ENCODE results near the gene INTS11. TPM values are rescaled to one million over a fixed set of nuclear protein-coding genes. Genes with fewer than 3 reads are reported as not detected.

The INTS11 gene
- total RNA-seq, 1 experiment from 2014 or later, result 254 TPM

GRCh38 chr1:1335792-1336248 is 11.4 kb upstream of the INTS11 start:
- Histone ChIP-seq H3K9me2 (replicated peaks; ENCODE audit: low read length) (no peaks in the 10 kb centered on the region), H3K79me2 (ENCODE audit: low read length) (no peaks in the 10 kb centered on the region; the same call in 1 of the 2 replicates), H3K27ac (ENCODE audit: low read length) (no peak overlapping the region), H3K9me3 (ENCODE audit: low read length) (no peaks in the 10 kb centered on the region), H3K36me3 (ENCODE audit: low read depth, low read length) (peaks cover 42% of the 10 kb centered on the region), H3K4me2 (ENCODE audit: low read length) (no peak overlapping the region), H3K4me1 (ENCODE audit: insufficient read depth, low read length) (peaks cover 26% of the 10 kb centered on the region), H3K9ac (ENCODE audit: low read length) (no peak overlapping the region), H3K4me3 (ENCODE audit: low read length) (no peak overlapping the region), H2AFZ (ENCODE audit: low read length) (no peak overlapping the region), H4K20me1 (ENCODE audit: low read length) (peaks cover 5% of the 10 kb centered on the region; the same call in 1 of the 2 replicates), H3F3A (ENCODE audit: low read length, unreplicated experiment) (no peaks in the 10 kb centered on the region), H3K27me3 (ENCODE audit: low read length) (no peaks in the 10 kb centered on the region)
- ChIA-PET CTCF (no interaction called here), POLR2A (ENCODE audit: unreplicated experiment) (no interaction called here)
- DNase-seq (no peak), ATAC-seq (no peak)
- no TSS peak for BruUV-seq (replicated peaks)
- intact Hi-C loops (cut with micrococcal nuclease), result no loop called here
- TF ChIP-seq EZH2phosphoT487 (IDR thresholded peaks at IDR 0.05; ENCODE audit: borderline replicate concordance, low read length) (no peak), EZH2 (IDR thresholded peaks at IDR 0.05; ENCODE audit: low read length, unreplicated experiment) (no peak), CTCF (conservative IDR thresholded peaks at IDR 0.05; ENCODE audit: low read depth, low read length) (no peak)

DNA sequence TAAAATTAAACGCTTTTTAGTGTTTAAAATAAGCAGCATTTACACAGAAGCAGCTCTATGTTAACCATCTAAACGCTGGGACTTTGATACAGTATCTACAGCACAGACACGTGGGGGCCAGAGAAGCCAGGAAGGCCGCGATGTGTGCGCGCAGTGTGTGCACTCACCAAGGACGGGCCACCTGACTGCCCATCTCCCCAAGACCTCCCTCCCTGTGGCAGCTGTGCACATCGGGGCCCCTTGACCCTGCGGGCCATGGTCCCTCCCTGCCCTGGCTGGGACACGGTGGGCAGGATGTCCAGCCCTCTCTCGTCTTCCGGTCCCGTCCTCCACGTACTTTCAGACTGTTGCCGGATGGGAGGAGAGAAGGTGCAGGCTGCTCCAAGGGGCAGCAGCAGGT is 10.8 kb upstream of the INTS11 start:
- ChIA-PET POLR2A (ENCODE audit: unreplicated experiment) (no interaction called here), CTCF (no interaction called here)
- Histone ChIP-seq H3F3A (ENCODE audit: low read length, unreplicated experiment) (no peaks in the 10 kb centered on the region), H3K9me2 (replicated peaks; ENCODE audit: low read length) (no peaks in the 10 kb centered on the region), H3K27ac (ENCODE audit: low read length) (no peak overlapping the region), H3K9me3 (ENCODE audit: low read length) (no peaks in the 10 kb centered on the region), H3K4me1 (ENCODE audit: insufficient read depth, low read length) (peaks cover 32% of the 10 kb centered on the region), H3K9ac (ENCODE audit: low read length) (no peak overlapping the region), H3K36me3 (ENCODE audit: low read depth, low read length) (peaks cover 37% of the 10 kb centered on the region), H2AFZ (ENCODE audit: low read length) (no peak overlapping the region), H4K20me1 (ENCODE audit: low read length) (peaks cover 5% of the 10 kb centered on the region; the same call in 1 of the 2 replicates), H3K4me3 (ENCODE audit: low read length) (no peak overlapping the region), H3K27me3 (ENCODE audit: low read length) (no peaks in the 10 kb centered on the region), H3K79me2 (ENCODE audit: low read length) (no peaks in the 10 kb centered on the region; the same call in 1 of the 2 replicates), H3K4me2 (ENCODE audit: low read length) (no peak overlapping the region)
- intact Hi-C loops (cut with micrococcal nuclease), result no loop called here
- ATAC-seq (no peak), DNase-seq (no peak)
- TF ChIP-seq CTCF (conservative IDR thresholded peaks at IDR 0.05; ENCODE audit: low read depth, low read length) (no peak), EZH2 (IDR thresholded peaks at IDR 0.05; ENCODE audit: low read length, unreplicated experiment) (no peak), EZH2phosphoT487 (IDR thresholded peaks at IDR 0.05; ENCODE audit: borderline replicate concordance, low read length) (no peak)
- BruUV-seq (replicated peaks), result TSS peak; percentile 32

DNA sequence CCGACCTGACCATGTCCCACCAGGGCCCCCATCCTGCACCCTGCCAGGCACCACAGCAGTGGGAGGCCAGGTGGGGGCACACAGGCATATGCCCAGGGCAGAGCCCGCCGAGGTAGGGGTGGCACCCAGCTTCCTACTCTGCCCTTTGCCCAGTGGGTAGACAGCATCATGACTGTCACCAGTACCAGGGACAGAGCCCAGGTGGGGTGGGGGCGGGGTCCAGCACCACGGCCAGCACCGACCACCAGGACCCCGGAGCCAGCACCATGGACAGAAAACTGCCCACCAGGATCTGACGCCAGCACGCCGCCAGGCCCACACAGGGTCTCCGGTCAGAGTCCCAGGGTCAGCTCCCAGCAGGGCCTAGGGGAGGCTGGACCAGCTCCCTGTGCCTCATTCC is 10.4 kb upstream of the INTS11 start:
- Histone ChIP-seq H2AFZ (ENCODE audit: low read length) (no peak overlapping the region), H3K27me3 (ENCODE audit: low read length) (no peaks in the 10 kb centered on the region), H3F3A (ENCODE audit: low read length, unreplicated experiment) (no peaks in the 10 kb centered on the region), H3K4me3 (ENCODE audit: low read length) (no peak overlapping the region), H3K27ac (ENCODE audit: low read length) (no peak overlapping the region), H3K9me3 (ENCODE audit: low read length) (no peaks in the 10 kb centered on the region), H3K4me1 (ENCODE audit: insufficient read depth, low read length) (peaks cover 36% of the 10 kb centered on the region), H4K20me1 (ENCODE audit: low read length) (peaks cover 5% of the 10 kb centered on the region; the same call in 1 of the 2 replicates), H3K9me2 (replicated peaks; ENCODE audit: low read length) (no peaks in the 10 kb centered on the region), H3K36me3 (ENCODE audit: low read depth, low read length) (peaks cover 32% of the 10 kb centered on the region), H3K79me2 (ENCODE audit: low read length) (no peaks in the 10 kb centered on the region; the same call in 1 of the 2 replicates), H3K9ac (ENCODE audit: low read length) (no peak overlapping the region), H3K4me2 (ENCODE audit: low read length) (no peak overlapping the region)
- no peak for DNase-seq
- no peak for TF ChIP-seq CTCF (conservative IDR thresholded peaks at IDR 0.05; ENCODE audit: low read depth, low read length)
- TF ChIP-seq EZH2 (IDR thresholded peaks at IDR 0.05; ENCODE audit: low read length, unreplicated experiment), result no peak
- TF ChIP-seq EZH2phosphoT487 (IDR thresholded peaks at IDR 0.05; ENCODE audit: borderline replicate concordance, low read length), result no peak
- no TSS peak for BruUV-seq (replicated peaks)
- no peak for ATAC-seq
- ChIA-PET CTCF (interaction anchor here (0.5 kb wide), 1 partner anchor 138 kb away, joined by 9 read pairs; no protein-coding TSS in a partner anchor), POLR2A (ENCODE audit: unreplicated experiment) (no interaction called here)
- intact Hi-C loops (cut with micrococcal nuclease), result no loop called here

All from PC-3 (cell line).